HCT116 (cell line): ENCODE measurements around the gene SLC25A10.

Experiments
- EGR1 ChIP-seq: IDR thresholded peaks from 2 replicates; pipeline ENCODE4 v1.6.1; 2012; ENCODE audit warnings: low read depth
- EZH2phosphoT487 ChIP-seq: fragments of 200-600 bp; IDR thresholded peaks from 2 replicates; pipeline ENCODE4 v1.6.1; 2018; ENCODE audit warnings: antibody characterized with exemption, borderline replicate concordance
- JUND ChIP-seq: IDR thresholded peaks from 2 replicates; pipeline ENCODE4 v1.6.1; 2012
- POLR2A ChIP-seq: IDR thresholded peaks from 2 replicates; pipeline ENCODE4 v1.7.0; 2011; ENCODE audit warnings: borderline replicate concordance; ENCODE audit not compliant: insufficient read depth, insufficient read length; ENCODE audit errors: extremely low read depth
- RAD21 ChIP-seq: IDR thresholded peaks from 2 replicates; pipeline ENCODE4 v1.6.1; 2012; ENCODE audit warnings: low read depth, mild to moderate bottlenecking
- REST ChIP-seq: IDR thresholded peaks from 2 replicates; pipeline ENCODE4 v1.6.1; 2012; ENCODE audit warnings: low read depth
- SP1 ChIP-seq: IDR thresholded peaks from 2 replicates; pipeline ENCODE4 v1.6.1; 2012; ENCODE audit warnings: low read depth
- SRF ChIP-seq: IDR thresholded peaks from 2 replicates; pipeline ENCODE4 v1.6.1; 2012; ENCODE audit warnings: low read depth
- TCF7L2 ChIP-seq: IDR thresholded peaks from 2 replicates; pipeline ENCODE4 v1.7.0; 2011; ENCODE audit warnings: borderline replicate concordance, inconsistent platforms; ENCODE audit not compliant: insufficient read depth, insufficient read length; ENCODE audit errors: extremely low read depth
- YY1 ChIP-seq: IDR thresholded peaks from 2 replicates; pipeline ENCODE4 v1.6.1; 2011; ENCODE audit warnings: low read length, low read depth, moderate library complexity, mild to moderate bottlenecking; ENCODE audit not compliant: insufficient replicate concordance; ENCODE audit errors: extremely low read depth
- TF ChIP-seq, protein P1 (sequence below), 3 experiments: fragments of 200-600 bp in 1 of 3; sonication (generic) in 1 of 3; IDR thresholded peaks in 2 of 3; conservative IDR thresholded peaks in 1 of 3; 2 replicates each; pipeline ENCODE4 v1.5.1; 2012 to 2017; ENCODE audit warnings: low read depth in 2 of 3, low read length in 2 of 3, antibody characterized with exemption in 1 of 3, borderline replicate concordance in 1 of 3, control low read depth in 1 of 3, mild to moderate bottlenecking in 1 of 3, mixed read lengths in 1 of 3, mixed run types in 1 of 3, moderate library complexity in 1 of 3; ENCODE audit not compliant: insufficient read depth in 1 of 3

- no peak for TF ChIP-seq POLR2A
- no peak for TF ChIP-seq EZH2phosphoT487
- TF ChIP-seq, protein P1, sequence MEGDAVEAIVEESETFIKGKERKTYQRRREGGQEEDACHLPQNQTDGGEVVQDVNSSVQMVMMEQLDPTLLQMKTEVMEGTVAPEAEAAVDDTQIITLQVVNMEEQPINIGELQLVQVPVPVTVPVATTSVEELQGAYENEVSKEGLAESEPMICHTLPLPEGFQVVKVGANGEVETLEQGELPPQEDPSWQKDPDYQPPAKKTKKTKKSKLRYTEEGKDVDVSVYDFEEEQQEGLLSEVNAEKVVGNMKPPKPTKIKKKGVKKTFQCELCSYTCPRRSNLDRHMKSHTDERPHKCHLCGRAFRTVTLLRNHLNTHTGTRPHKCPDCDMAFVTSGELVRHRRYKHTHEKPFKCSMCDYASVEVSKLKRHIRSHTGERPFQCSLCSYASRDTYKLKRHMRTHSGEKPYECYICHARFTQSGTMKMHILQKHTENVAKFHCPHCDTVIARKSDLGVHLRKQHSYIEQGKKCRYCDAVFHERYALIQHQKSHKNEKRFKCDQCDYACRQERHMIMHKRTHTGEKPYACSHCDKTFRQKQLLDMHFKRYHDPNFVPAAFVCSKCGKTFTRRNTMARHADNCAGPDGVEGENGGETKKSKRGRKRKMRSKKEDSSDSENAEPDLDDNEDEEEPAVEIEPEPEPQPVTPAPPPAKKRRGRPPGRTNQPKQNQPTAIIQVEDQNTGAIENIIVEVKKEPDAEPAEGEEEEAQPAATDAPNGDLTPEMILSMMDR (IDR thresholded peaks at IDR 0.05 in 2 of 3, conservative IDR thresholded peaks at IDR 0.05 in 1 of 3; ENCODE audit: borderline replicate concordance in 1 of 3, insufficient read depth in 1 of 3, low read depth in 2 of 3, low read length in 2 of 3) = no peak
- no peak for TF ChIP-seq TCF7L2
- no peak for TF ChIP-seq EGR1
- no peak for TF ChIP-seq SRF
- TF ChIP-seq RAD21 = no peak
- TF ChIP-seq REST = no peak
- no peak for TF ChIP-seq YY1
- no peak for TF ChIP-seq SP1
- no peak for TF ChIP-seq JUND
These were observed 5.1 kb downstream of the SLC25A10 start for GRCh38 chr17:81717049-81717765.
